CD1c-positive myeloid dendritic cell (primary cell): ENCODE data around the gene CCR5.
"Not testable (repeated sequence)": the region's sequence is repeated elsewhere in the genome, so short reads cannot be mapped to it uniquely, and the experiment has no call there.

Experiments used
- DNase-seq: peaks from one replicate; pipeline ENCODE4 v3.0.0-alpha.2; 2016; ENCODE audit errors: extremely low spot score

CCR5 gene

DNA sequence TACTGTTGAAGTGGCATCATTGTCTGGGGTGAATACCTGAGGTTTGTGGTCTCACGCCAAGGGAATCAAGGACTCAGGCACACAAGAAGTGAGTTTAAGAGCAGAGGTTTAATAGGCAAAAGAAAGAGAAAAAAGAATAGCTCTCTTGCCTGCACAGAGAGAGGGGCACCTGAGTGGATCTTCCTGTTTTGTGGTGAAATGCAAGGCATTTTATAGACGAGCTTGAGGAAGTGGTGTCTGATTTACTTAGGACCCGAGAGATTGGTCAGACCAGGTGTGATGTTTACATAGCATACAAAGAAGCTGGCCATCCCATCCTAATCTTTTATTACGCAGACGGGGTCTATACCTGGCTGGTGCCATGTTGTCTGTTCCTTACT, 13.2 kb downstream of the CCR5 start:
- DNase-seq, result no peak

DNA sequence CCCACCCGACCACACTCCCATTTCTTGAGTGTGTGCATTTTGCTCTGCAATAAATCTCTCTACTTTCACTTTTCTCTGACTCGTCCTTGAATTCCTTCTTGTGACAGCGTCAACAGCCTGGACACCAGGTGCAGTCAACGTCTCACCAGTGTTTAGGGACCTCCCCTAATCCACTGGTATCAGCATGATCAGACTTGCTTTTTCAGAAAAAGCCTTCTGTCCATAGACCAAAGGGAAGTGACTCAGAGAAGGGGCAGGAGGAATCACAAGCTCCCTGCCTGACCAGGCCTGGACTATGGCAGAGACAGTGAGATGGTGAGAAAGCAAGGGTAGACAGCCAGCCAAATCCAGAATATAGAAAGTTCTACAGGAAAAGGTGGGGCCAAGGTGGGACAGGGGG, 15.5 kb downstream of the CCR5 start:
- peak; percentile 50 for DNase-seq

DNA sequence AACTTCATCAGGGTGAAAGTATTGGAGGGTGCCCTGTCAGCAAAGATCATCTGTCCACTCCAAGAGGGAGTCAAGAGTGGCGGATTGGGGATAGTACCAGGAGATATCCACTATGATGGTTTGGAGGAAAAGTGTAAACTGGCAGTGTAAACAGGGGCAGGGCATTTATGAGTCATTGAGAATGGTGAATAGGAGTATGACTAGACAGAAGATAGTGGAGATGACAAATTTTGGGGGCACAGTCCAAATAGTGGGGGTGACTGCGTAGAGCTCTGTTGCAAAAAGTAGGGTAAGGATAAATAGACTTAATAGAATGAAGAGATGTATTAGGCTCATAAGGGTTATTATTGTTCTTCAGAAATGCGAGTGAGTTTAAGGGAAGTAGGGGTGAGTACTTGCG, 18.1 kb downstream of the CCR5 start:
- DNase-seq, result not testable (repeated sequence)

DNA sequence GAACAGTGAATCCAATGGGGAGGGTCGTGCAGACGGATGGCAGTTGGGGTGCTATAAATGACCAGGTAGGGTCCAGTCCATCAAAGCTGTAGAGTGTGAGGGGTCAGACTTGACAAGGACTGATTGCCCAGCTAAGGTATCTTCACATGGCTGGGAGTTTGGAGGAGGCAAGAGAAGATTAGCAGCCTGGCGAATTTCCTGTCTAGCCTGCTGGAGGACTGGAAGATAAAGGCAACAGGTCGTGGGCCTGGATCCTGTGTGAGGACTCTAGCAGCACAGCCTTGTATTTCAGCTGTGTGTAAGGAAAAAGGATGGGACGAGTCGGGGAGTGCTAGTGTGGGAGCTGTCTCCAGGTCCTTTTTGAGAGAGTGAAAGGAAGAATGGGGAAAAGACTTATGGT, 18.6 kb downstream of the CCR5 start:
- no peak for DNase-seq

DNA sequence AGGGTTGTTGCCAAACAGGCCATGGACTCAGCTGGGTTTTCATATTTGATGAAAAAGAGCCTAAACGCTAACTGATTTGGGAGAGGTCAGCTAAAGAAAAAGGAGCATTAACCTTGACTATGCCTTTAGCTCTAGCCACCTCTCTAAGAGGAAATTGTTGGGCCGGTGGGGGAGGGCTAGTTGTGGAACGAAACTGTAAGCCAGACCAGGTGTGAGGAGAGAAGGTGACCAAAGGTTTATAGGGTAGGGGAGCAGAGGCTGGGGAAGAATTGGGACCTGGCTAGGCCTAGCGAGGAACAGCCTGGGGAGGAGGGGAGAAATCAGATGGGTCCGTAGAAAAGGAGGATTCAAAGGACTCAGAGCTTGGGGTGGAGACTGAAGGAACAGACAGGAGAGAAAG, 20.8 kb downstream of the CCR5 start:
- DNase-seq, result not testable (repeated sequence)

DNA sequence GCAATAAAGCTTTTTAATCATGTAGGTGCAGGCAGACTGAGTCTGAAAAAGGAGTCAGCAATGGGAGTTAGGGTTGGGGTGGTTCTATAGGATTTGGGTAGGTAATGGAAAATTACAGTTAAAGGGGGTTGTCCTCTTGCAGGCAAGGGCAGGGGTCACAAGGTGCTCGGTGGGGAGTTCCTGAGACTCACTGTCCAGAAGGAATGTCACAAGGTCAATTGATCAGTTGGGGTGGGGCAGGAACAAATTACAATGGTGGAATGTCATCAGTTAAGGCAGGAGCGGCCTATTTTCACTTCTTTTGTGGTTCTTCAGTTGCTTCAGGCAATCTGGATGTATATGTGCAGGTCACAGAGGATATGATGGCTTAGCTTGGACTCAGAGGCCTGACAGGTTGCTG, 22.3 kb downstream of the CCR5 start:
- DNase-seq, result no peak

DNA sequence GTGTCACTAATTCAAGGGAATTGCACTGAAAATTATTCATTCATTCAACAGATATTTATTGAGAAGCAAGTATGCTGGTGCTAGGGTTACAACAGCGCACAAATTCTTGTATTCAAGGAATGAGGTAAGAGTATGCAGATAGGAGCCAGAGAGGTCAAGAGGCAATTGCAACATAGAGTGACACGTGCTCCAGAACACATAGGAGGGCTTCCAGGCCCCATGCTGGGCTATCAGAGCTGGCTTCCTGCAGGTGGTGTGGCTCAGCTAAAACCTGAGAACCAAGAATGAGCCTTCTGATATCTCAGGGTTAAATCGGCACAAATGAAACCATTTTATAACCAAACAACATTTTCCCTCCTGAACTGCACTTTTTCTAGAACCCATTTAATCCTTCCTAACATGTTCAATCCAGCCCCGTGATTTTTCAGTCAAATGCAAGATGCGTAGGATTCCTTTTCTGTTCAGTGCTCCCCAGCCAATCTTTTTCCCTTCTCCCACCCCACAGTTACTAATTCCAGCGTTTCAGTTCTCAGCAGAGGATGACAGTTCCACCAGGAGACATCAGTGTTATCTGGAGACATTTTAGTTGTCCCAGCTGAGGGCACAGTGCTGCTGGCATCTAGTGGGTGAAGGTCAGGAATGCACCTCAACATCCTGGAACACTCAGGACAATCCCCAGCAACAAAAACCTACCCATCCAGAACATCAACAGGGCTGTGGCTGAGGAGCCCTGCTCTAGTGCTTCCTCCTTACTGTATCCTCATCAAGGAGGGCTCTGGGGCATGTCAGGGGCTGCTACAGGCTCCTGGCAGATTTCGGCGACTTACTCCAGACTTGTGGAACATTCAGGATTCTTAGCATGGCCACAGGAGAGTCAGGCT, 23.0 kb downstream of the CCR5 start:
- no peak for DNase-seq

DNA sequence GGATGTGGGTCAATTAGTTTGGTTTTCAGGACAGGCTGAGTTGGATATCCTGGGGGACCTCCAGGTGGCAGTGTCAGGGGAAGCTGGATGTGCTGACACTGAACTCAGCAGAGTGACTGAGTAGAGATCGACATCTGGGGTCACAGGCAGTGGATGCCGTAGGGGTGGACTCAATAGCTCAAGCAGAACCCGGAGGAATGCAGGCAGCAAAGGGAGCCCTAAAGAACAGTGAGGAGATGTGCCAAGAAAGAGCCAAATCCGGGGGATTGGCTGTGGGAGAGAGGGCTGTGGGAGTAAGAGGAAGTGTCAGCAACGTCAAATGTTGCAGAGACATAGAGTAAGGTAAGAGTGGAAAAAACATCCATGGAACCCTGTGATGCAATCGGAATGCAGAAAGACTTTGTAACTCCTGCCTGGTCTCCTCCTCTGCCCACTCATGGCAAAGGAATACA, 24.5 kb downstream of the CCR5 start:
- DNase-seq, result peak; percentile 83

DNA sequence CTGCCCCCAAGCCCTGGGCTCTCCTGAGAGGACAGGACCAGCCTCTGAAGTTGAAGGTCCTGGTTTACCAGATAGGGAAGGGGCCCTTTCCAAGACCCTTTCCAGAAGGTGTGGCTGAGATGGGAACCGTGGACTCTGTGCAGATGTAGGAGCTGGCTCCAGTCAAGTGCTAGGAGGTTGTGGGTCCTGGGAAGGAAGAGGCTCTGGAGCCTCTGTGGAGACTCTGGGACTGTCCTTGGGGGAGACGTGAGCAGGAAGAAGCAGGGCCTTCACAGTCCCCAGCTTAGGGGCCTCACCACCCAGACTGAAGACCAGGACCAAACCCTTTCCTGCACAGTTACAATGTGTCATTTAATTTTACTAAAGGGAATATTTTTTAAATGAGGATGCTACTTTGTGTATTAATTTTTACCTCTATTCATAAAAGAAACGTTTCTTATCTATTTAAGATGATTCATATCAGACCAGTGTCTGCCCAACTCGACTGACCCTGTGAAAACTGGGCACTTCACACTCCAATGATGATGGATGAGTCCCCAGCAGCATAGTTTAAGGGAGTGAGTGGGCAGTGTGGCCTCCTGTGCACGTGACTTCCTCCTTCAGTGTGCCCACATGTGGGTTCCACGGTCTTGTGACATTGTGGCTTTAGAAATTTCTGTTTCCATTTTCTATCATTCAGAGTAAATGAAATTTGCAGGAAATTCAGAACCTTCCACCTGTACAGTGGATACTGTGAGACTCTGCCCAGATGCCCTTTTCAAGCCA, 25.2 kb downstream of the CCR5 start:
- DNase-seq, result peak; percentile 88

DNA sequence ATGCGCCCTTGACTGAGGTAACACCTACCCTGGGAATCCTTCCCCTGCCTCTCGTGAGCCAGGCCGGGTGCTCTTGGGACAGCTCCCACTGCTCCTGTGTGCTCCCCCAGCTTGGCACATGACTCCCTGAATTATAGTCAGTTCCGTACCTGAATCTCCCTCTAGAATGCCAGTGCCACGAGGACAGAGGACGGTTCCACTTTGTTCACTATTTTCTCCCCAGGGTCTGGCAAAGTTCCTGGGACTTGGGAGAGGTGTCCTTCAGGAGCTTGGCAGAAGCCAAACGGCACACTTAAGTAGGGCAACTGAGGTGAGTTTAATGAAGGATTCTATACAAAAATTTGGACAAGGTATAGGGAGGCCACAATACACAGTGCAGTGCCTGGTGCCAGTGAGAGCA, 26.4 kb downstream of the CCR5 start:
- no peak for DNase-seq

DNA sequence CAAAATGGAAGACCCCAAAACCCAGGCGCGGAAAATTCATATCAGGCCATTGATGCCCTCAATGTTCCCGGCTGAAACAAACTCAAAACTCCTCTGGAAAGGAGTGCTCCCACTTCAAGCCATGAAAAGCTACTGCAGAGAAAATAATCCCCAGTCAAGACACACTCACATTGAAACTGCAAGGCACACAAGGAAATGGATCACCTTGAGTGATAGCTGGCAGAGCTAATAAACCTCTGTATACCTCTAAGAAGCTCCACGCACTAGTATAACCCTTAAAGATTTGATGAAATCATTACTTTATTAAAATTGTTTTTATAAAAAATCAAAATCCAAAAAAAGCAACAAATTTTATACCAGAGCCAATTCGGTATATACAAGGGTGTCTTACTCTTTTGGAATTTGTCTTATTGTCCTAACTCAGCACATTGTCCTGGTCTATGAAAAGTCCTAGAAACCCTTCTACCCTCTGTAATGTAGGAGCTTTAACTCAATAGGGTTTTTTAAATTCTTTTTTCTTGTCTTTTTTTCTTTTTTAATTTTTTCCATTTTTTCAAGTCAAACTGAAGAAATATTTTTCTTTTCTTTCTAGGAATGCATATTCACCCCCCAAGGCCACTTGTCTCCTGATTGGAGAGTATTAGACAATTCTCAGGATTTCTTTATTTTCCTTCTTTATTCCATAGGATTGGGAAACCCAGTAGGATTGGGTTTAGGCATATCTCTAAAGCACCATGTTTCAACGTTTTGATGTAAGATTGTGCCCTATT, 27.6 kb downstream of the CCR5 start:
- no peak for DNase-seq

DNA sequence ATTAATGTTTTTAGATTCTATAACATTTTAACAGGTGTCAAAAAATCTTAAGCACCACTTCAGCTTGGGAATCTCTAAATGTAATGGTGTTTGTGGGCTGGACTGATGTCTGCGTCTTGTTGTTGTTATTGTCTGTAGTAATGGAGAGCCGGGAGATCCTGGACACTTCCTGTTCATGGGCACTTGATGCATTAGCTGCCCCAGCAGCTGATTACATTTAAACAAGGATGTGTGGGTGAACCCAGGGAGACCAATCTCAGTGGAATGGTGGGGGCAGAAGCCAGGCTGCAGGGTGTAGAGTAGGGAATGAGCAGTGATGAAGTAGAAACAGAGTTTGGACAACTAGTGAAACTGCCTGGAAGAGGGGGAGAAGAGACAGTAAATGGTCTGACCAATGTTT, 28.4 kb downstream of the CCR5 start:
- DNase-seq, result peak; percentile 47

DNA sequence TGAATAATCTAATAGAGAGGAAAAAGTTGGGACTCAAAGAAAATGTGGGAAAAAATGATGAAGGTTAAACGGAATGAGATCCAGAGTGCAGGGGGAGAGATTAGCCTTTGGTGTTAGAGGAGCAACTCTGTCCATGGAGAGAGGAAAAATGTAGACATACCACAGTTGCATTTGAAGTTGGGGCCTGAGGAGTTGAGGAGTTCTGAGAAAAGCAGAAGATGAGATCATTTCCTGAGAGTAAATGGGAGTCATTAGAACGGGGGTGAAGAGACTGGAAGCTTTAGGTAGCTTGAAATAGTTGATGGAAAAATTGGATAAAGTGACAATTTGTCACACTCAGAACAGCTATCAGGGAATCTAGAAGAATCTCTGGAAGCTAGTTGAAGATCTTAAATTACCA, 28.8 kb downstream of the CCR5 start:
- DNase-seq, result peak; percentile 57

DNA sequence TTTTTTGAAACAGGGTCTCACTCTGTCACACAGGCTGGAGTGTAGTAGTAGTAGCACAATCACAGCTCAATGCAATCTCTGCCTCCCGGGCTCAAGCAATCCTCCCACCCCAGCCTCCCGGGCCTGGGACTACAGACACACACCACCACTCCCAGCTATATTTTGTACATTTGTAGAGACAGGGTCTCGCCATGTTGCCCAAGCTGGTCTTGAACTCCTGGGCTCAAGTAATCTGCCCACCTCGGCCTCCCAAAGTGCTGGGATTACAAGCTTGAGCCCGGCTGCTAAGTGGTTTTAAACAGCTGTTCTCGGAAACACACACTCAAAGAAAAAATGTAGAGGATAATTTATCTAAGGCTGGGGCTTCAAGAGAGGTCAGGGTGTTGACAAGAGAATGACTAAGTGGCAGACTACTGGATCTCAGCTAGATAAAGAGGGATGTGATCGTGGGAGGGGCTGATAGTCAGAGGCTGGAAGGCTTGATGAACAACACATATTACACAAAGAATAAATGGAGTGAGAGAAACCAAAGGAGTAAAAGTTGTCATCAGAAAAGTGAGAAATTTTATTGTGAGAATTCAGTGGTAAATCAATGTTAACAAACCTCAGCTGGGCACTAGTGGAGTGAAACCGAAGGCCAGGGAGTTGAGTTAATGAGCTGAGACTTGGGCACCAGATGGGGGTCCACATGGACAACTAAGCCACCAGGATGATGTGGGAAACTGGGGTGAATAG, 29.4 kb downstream of the CCR5 start:
- no peak for DNase-seq

DNA sequence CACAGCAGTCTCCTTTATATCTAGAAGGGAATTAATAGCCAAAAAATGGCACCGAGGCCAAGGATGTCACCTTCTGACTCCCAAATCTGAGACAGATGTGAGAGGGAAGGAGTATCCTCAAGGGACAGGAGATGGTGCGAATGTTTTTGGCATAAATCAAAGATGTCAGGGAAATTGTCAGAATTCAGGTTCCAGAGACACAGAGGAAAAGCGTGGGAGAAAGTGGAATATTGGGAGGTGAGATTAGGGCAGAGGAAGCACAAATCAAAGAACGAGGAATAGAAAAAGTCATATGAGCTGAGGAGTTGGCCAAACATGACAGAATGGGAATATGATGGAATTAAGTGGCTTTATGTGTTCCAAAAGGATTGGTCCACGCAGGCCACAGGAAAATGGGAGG, 30.1 kb downstream of the CCR5 start:
- no peak for DNase-seq

DNA sequence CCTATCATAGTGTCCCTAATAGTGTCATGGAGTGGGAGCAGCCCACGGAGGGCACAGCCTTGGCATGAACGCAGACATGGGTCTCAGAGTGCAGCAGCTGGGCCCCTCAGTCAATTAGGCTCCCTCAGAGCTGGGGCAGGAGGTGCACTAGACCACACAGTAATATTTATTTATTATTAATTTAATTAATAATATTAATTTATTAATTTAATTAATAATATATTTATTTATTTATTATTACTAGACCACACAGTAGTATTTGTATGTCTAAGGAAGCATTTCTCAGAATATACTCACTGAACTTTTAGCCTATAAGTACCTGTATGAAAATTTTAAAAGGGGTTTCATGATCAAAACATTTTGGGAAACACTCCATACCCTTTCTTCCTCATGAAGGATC, 30.8 kb downstream of the CCR5 start:
- no peak for DNase-seq

DNA sequence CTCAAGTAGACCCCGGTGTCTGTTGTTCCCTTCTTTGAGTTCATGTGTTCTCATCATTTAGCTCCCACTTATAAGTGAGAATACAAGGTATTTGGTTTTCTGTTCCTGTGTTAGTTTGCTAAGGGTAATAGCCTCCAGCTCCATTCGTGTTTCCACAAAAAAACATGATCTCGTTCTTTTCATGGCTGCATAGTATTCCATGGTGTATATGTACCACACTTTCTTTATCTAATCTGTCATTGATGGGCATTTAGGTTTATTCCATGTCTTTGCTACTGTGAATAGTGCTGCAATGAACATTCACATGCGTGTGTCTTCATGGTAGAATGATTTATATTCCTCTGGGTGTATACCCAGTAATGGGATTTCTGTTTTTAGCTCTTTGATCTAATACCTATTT, 32.2 kb downstream of the CCR5 start:
- not testable (repeated sequence) for DNase-seq

DNA sequence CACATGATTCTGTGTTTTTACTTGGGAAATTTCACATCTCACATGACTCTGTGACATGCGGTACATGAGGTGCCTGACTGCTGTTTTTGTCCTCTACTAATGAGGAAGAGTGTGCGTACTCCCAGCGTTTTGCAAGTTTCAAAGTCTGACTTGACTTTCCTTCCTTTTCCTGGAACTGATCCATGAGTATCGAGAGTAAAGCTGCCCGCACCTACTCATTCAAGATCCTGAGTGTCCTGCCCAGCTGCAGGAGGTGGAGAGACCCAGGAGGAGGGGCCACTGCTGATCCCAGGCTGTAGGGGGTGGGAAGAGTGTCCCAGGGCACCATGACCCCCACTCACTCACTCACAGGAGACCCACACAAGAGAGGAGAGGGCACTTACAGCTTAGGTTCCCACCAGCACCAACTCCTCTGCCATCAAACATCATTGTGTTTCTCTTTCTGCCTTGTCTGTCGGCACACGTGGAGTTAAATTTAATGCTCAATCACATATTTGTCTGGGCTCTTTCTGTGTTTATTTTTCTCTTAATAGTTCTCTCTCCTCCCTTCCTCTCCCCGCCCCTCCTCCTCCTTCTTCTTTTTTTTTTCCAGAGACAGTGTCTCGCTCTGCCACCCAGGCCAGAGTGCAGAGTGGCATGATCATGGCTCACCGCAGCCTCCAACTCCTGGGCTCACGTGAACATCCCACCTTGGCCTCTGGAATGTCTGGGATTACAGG, 34.7 kb downstream of the CCR5 start:
- peak; percentile 93 for DNase-seq

DNA sequence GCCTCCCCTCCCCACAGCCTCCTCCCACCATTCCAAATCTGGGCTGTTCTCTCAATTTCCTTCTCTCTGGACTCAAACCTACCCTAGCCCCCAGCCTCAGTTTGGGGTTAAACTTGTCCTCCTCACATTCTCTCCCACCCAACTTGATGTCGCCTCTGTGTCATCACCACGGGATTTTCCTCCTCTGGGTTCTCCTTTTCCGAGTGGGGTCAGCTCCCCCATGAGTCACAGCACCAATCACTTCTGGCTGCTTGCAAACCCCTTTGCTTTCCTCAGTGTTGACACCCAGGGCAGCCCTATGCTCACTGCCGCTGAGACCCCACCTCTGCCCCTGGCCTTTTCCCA, 35.7 kb downstream of the CCR5 start:
- peak; percentile 94 for DNase-seq

DNA sequence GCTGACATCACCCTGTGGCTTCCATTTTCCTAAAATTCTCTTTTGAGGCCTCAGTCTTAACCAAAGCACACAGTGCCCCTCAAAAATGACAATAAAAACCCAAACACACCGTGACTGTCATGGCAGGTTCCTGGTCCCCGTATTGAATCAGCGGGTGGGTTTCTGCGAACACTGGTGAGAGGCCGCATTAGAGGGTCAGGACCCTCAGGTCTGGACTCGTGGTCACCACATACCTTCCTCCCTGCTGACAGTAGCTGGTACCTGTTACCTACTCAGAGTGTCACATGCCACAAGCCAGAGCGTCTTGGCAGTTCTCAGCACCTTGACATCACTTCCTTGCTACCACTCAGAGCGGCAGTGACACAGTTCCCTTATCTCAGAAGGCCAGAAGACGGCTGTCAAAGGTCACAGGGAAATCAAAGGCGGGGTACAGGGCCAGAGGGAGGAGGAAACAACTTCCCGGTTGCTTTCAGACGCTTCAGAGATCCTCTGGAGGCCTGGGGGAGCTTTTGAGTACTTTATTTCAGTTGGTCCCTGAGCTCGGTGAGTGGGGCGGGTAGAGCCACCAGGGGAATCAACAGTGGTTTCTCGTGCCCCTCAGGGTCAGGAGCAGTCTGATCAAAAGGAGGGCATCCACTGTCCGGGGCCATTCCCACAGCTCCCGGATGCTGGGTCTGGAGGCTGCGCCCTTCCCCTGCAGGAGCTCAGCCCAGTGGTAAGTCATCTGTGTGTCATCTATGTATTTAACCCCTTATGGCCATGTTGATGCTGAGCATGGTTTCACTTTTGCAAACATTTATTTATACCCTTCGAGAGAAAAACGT, 36.3 kb downstream of the CCR5 start, which contains the start of the genes CCR5AS and CCRL2:
Gene CCR5AS (minus strand): TSS at position 279 of the 824 bp plus-strand sequence.
Gene CCRL2 (plus strand): TSS at position 472 of the 824 bp plus-strand sequence. CDS start 821 bp downstream, outside the sequence.
- DNase-seq, result peak; percentile 91
